HG02885 (cell line): ENCODE results near the gene RCBTB2.

Source experiments
- ATAC-seq: cut with Tn5 transposase; IDR thresholded peaks from one replicate; pipeline ENCODE4 v1.9.1; 2021; ENCODE audit warnings: mild to moderate bottlenecking; ENCODE audit not compliant: unreplicated experiment, poor library complexity

The RCBTB2 gene

DNA sequence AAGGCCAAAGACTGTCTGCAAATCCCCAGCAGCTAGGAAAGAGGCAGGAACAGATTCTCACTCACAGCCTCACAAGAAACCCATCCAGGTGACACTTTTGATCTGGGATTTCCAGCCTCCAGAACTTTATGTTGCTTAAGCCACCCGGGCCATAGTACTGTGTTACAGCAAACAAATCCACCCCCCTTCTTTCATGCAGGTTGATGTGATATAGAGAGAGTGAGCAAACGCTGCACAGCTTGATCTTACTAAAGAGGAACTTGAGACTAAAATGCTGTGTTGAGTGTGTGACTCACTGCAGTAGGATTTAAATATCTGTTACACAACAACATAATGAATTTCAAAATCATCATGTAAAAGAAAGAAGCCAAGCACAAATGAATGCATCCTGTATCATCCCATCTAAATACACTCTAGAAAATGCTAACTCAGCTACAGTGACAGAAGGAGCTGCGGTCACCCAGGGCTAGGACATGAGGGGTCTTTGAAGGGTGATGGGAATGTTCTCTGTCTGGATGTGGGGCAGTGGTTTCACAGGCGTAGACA is 32.2 kb downstream of the RCBTB2 start:
- ATAC-seq, result peak; percentile 58

- no peak for ATAC-seq
Observed at GRCh38 chr13:48497669-48498068, 35.2 kb downstream of the RCBTB2 start.

- ATAC-seq, result no peak
Observed at GRCh38 chr13:48496271-48497161, 36.4 kb downstream of the RCBTB2 start.

DNA sequence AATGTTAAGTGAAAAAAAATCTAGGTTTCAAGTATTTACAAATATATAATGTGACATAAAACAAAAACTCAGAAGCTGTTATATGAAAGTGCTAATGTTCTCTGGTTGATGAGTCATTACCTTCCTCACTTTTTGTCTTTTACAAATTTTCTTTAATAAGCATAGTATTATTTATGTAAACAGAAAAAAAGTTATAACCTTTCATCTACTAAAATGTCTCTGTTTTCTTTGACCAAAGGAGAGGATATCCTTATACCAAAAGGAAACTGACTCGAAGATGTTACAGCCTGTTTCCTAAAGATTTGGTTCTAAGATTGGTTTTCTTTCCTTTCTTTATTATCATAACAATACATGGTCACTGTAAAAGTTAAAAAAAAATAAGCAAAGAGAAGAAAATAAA is 38.0 kb downstream of the RCBTB2 start:
- ATAC-seq, result no peak

DNA sequence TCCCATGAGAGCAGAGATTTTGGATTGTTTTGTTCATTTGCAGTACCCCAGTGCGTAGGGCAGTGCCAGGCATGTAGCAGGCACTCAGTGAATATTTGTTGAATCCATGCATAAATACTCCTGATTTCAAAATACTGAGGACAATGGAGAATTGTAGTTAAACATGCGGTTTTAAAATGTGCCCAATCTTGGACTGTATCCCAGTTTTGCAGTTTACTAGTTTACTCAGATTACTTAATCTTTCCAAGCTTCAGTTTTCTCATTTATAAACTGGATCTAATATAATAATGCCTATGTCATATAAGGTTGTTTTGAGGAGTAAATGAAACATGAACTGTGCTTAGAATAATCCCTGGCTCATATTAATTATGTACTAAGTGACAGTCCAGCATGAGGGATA is 39.0 kb downstream of the RCBTB2 start:
- no peak for ATAC-seq

DNA sequence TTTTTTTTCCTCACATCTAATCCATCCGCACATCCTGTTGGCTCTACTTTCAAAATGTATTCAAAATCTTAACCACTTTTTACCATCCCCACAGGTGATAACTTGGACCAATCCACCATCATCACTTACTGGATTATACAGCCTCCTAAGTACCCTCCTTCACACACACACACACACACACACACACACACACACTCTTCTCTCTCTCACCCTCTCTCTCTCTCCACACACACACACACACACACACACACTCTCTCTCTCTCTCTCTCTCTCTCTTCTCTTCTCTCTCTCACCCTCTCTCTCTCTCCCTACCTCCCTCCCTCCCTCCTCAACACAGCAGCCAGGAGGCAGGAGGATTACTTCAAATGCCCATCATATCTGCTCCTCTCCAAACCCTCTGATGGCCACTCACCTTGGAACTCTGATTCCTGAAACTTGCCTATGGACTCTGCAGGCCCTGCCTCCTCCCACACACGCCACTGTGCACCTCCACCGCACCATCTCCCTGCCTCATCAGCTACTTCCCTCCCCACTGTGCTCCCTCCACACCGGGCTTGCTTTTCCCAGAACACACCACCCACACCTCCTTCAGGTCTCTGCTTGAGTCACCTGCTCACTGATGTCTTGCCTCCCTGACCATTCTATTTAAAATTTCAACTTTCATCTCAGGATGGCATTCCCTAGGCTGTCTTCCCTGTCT is 39.7 kb downstream of the RCBTB2 start:
- ATAC-seq, result no peak

DNA sequence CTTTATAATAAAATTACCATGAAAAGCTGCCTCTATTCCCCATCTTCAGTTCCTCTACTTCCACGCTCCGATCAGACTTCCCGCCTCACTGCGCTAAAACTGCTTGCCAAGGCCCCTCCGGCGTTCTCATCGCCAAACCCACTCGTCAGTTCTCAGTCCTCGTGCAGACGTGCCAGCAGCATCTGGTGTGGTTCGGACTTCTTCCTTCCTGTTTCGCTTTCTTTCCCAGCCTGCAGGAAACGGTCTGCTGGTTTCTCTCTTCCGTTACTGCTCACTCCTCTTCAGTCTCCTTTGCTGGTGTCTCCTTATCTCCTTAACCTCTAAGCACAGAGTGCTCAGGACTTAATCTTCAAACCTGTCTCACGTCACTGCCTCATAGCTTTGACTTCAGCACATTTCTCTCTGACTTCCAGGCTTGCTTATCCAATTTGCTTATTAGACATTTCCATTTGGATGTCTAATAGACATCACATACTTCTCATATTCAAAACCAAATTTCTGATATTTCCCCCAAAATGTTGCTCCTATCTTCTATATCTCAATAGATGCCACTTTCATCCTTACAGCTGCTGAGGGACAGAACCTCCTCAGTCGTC is 40.3 kb downstream of the RCBTB2 start:
- peak; percentile 83 for ATAC-seq

- peak; percentile 63 for ATAC-seq
Observed at GRCh38 chr13:48492096-48492440, 40.8 kb downstream of the RCBTB2 start.

DNA sequence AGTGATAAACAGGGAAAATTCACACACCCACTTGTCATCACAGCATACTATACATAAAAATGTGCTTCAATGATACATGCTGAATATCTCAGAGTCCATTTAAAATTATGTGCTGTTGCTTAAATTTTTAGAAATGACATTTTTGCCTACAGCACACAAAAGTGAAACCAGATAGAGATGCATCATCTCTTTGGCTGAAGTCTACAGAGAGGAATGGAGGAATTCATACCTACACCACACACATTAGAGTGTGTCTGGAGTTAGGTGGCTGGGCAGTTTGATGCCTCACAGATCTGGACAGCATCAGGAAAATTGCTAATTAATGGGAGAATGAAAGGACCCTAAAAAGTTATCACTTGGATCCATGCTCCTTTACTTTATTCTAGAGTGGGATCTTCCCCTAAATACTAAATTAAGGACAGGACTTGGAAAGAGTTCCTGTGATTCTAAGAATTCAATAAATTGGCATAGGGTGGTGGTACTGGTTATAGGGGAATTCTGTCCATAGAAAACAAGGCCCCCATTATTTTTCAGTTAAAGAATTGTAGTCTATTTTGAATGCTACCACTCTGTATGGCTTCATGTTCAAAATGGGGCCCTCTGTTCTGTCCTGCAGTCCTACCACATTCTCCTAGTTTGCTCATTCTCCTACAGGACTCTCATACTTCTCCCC is 41.3 kb downstream of the RCBTB2 start:
- no peak for ATAC-seq

GRCh38 chr13:48490241-48490640 is 42.6 kb downstream of the RCBTB2 start:
- no peak for ATAC-seq

GRCh38 chr13:48489666-48490065 is 43.2 kb downstream of the RCBTB2 start:
- no peak for ATAC-seq

- no peak for ATAC-seq
Observed at GRCh38 chr13:48488995-48489394, 43.9 kb downstream of the RCBTB2 start.

GRCh38 chr13:48487968-48488367 is 44.9 kb downstream of the RCBTB2 start:
- no peak for ATAC-seq

- ATAC-seq, result no peak
Observed at GRCh38 chr13:48486836-48487235, 46.0 kb downstream of the RCBTB2 start.

- no peak for ATAC-seq
Observed at GRCh38 chr13:48486362-48486761, 46.5 kb downstream of the RCBTB2 start.

GRCh38 chr13:48485432-48485831 is 47.4 kb downstream of the RCBTB2 start:
- no peak for ATAC-seq

- ATAC-seq, result no peak
Observed at GRCh38 chr13:48483575-48483974, 49.3 kb downstream of the RCBTB2 start.

GRCh38 chr13:48478391-48478790 is 54.5 kb downstream of the RCBTB2 start:
- no peak for ATAC-seq

DNA sequence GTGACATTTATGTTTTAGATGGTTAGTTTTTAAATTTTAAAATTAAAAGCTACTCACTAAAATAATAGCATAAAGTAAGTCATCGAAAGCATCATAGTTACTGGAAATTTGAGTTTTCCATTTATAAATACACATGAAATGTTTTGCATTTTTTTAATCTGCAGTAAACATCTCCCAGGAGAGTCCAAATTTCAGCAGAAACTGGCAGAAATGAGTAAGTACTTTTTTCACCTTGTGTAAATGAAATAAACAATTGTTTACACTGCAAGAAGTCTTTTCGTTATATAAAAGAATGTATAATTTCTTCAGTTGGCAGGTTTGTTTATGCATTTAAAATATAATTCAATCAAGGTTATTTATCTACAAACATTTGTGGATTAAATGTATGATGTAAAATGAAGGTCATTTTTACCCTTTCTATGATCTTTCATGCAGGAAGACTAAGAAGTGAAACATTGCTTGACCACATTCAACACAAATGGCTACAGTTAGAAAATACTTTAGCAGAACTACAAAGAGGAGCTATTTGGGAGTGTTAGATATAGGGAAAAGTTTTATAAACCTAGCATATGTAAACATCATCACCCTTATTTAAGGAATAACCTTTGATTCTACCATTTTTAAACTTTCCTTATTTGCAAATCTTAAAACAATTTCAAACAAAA is 55.6 kb downstream of the RCBTB2 start:
- ATAC-seq, result peak; percentile 69

DNA sequence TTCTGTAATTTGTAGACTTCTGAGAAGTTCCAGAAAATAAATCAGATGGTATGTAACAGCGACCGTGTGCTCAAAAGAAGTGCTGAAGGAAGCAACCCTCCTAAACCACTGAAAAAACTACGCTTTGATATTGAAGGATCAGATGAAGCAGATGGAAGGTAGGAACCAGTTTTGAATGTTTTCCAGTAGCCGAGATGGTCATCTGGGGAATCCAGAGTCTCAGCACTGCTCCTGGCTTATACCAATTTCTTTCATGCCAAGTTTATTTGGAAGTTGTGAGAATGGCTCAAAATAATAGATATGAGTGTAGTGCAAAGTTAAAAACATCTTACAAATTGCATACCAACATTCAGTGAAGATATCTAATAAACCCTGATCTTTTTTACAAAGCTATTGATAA is 56.2 kb downstream of the RCBTB2 start:
- ATAC-seq, result no peak
